Measurements from ENCODE around the gene CDK8. TPM values are rescaled to one million over a fixed set of nuclear protein-coding genes. Genes with fewer than 3 reads are reported as not detected.

CDK8 gene
- total RNA-seq, 4 donors from 2014 or later = 20.3 to 26.3 (median 23.8) TPM

DNA sequence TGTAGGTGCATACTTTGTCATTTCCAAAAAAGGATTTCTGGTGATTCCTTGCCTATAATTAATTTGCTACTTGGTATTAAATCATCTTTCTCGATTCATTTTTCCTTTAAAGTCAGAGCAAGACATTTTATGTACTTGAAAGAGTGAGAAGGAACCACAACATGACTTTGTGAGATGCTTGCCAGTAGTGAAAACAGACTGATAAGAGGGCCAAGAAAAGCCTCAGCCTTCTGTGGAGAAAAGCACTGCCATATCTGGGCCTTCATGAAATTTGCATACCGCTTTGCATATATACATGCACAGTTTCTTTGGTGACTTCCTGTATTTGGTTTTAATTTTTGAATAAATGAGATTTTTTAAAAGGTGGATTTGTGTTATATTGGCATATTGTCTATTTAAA, 128.4 kb downstream of the CDK8 start:
- Histone ChIP-seq H3K27ac (replicated peaks in 1 of 4) (no peak overlapping the region), H3K27me3 (no peaks in the 10 kb centered on the region), H3K4me3 (no peak overlapping the region), H3K36me3 (peaks cover 1 to 24% (median 13%) of the 10 kb centered on the region in 4 donors), H3K4me1 (peaks cover 0 to 13% (median 0%) of the 10 kb centered on the region in 4 donors), H3K9me3 (no peaks in the 10 kb centered on the region)
- TF ChIP-seq POLR2A (IDR thresholded peaks at IDR 0.05; ENCODE audit: low read depth) = no peak
- TF ChIP-seq, protein P1, sequence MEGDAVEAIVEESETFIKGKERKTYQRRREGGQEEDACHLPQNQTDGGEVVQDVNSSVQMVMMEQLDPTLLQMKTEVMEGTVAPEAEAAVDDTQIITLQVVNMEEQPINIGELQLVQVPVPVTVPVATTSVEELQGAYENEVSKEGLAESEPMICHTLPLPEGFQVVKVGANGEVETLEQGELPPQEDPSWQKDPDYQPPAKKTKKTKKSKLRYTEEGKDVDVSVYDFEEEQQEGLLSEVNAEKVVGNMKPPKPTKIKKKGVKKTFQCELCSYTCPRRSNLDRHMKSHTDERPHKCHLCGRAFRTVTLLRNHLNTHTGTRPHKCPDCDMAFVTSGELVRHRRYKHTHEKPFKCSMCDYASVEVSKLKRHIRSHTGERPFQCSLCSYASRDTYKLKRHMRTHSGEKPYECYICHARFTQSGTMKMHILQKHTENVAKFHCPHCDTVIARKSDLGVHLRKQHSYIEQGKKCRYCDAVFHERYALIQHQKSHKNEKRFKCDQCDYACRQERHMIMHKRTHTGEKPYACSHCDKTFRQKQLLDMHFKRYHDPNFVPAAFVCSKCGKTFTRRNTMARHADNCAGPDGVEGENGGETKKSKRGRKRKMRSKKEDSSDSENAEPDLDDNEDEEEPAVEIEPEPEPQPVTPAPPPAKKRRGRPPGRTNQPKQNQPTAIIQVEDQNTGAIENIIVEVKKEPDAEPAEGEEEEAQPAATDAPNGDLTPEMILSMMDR (IDR thresholded peaks at IDR 0.05) = no peak
- no peak for TF ChIP-seq POLR2AphosphoS5 (IDR thresholded peaks at IDR 0.05)
- TF ChIP-seq EP300 (IDR thresholded peaks at IDR 0.05) = no peak
- no peak for DNase-seq (ENCODE audit: extremely low spot score)
- 80% methylated on average over 2 of the region's 2 CpGs for WGBS
- intact Hi-C loops (cut with DNase I) = no loop called here

GRCh38 chr13:26382835-26383234, 128.9 kb downstream of the CDK8 start:
- H3K27ac ChIP-seq (replicated peaks in 1 of 4) = no peak overlapping the region
- intact Hi-C loops (cut with DNase I) = no loop called here
- DNase-seq (ENCODE audit: extremely low spot score) = no peak
- H3K4me1 ChIP-seq = peaks cover 0 to 12% (median 0%) of the 10 kb centered on the region in 4 donors
- 99% methylated on average over 4 of the region's 4 CpGs for WGBS
- no peaks in the 10 kb centered on the region for H3K9me3 ChIP-seq
- peaks cover 4 to 29% (median 15%) of the 10 kb centered on the region in 4 donors for H3K36me3 ChIP-seq
- no peak overlapping the region for H3K4me3 ChIP-seq
- H3K27me3 ChIP-seq = no peaks in the 10 kb centered on the region
- TF ChIP-seq, protein P1 (IDR thresholded peaks at IDR 0.05) = no peak
- TF ChIP-seq POLR2AphosphoS5 (IDR thresholded peaks at IDR 0.05) = no peak
- TF ChIP-seq POLR2A (IDR thresholded peaks at IDR 0.05; ENCODE audit: low read depth) = no peak
- no peak for TF ChIP-seq EP300 (IDR thresholded peaks at IDR 0.05)

DNA sequence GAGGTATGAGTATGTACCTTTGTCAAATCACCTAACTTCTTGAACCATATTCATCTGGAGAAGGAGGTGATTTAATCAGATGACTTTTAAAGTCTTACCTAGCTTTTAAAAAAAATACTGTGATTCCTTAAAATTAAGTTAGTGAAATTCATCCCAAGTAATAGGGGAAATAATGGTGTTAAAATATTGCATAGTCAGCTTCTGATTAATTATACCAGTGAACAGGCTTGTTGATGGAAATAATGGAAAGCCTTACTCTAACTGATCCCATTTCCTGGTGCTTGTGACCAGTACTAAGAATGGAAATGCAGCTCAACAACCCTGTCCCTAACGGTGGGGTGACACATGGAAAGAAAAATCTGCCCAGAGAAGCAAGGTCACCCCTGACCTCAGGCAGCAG, 130.7 kb downstream of the CDK8 start:
- Histone ChIP-seq H3K9me3 (no peaks in the 10 kb centered on the region), H3K27ac (replicated peaks in 1 of 4) (no peak overlapping the region), H3K36me3 (peaks cover 9 to 45% (median 27%) of the 10 kb centered on the region in 4 donors), H3K4me1 (peaks cover 0 to 12% (median 0%) of the 10 kb centered on the region in 4 donors), H3K27me3 (no peaks in the 10 kb centered on the region), H3K4me3 (no peak overlapping the region)
- 78% methylated on average over 1 of the region's 1 CpG for WGBS
- TF ChIP-seq POLR2AphosphoS5 (IDR thresholded peaks at IDR 0.05) = no peak
- TF ChIP-seq POLR2A (IDR thresholded peaks at IDR 0.05; ENCODE audit: low read depth) = no peak
- no peak for TF ChIP-seq EP300 (IDR thresholded peaks at IDR 0.05)
- TF ChIP-seq, protein P1 (IDR thresholded peaks at IDR 0.05) = no peak
- no peak for DNase-seq (ENCODE audit: extremely low spot score)
- intact Hi-C loops (cut with DNase I) = no loop called here

DNA sequence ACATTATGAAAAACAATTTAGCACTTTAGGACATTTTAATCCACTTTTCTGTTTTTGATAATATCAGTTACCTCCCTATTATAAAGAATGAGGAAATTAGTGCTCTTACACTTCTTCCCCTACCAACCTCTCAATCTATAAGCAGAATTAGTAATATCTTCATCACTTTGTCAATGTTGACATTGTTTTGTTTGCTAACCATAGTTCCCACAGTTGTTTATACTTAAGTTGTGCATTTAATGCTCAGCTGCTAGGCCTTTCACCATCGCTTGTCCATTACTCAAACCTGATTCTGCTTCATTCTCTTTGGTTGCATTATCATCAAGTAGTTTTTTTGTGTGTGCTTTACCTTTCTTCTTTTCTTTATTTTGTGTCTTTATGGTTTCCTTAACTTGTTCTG, 132.1 kb downstream of the CDK8 start:
- WGBS = 93% methylated on average over 1 of the region's 1 CpG
- H3K27me3 ChIP-seq = no peaks in the 10 kb centered on the region
- H3K9me3 ChIP-seq = no peaks in the 10 kb centered on the region
- no peak for DNase-seq (ENCODE audit: extremely low spot score)
- H3K36me3 ChIP-seq = peaks cover 13 to 58% (median 31%) of the 10 kb centered on the region in 4 donors
- TF ChIP-seq, protein P1 (IDR thresholded peaks at IDR 0.05) = no peak
- no peak for TF ChIP-seq POLR2A (IDR thresholded peaks at IDR 0.05; ENCODE audit: low read depth)
- TF ChIP-seq EP300 (IDR thresholded peaks at IDR 0.05) = no peak
- TF ChIP-seq POLR2AphosphoS5 (IDR thresholded peaks at IDR 0.05) = no peak
- peaks cover 0 to 12% (median 0%) of the 10 kb centered on the region in 4 donors for H3K4me1 ChIP-seq
- no peak overlapping the region for H3K4me3 ChIP-seq
- no peak overlapping the region for H3K27ac ChIP-seq (replicated peaks in 1 of 4)
- intact Hi-C loops (cut with DNase I) = no loop called here

DNA sequence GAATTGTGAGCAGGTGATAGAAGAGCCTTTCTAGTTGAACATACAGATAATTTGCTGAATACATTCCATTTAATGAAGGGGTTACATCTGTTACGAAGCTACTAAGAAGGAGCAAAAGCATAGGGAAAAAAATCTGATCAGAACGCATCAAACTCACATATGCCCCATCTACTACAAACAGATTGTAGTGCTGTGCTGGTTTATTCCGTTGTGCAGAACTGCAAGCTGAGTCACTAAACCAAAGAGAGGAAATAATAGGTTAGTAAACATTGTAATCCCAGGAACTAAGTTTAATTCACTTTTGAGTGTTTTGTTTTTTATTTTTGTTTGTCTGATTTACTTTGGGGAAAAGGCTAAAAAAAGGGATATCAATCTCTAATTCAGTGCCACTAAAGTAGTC, 136.3 kb downstream of the CDK8 start:
- Histone ChIP-seq H3K4me3 (no peak overlapping the region), H3K36me3 (peaks cover 13 to 55% (median 30%) of the 10 kb centered on the region in 4 donors), H3K9me3 (no peaks in the 10 kb centered on the region), H3K27ac (replicated peaks in 1 of 4) (no peak overlapping the region), H3K27me3 (no peaks in the 10 kb centered on the region), H3K4me1 (no peaks in the 10 kb centered on the region)
- TF ChIP-seq EP300 (IDR thresholded peaks at IDR 0.05) = no peak
- TF ChIP-seq POLR2A (IDR thresholded peaks at IDR 0.05; ENCODE audit: low read depth) = no peak
- TF ChIP-seq POLR2AphosphoS5 (IDR thresholded peaks at IDR 0.05) = no peak
- TF ChIP-seq, protein P1 (IDR thresholded peaks at IDR 0.05) = no peak
- whole genome bisulfite sequencing = 86% methylated on average over 3 of the region's 3 CpGs
- no peak for DNase-seq (ENCODE audit: extremely low spot score)
- intact Hi-C loops (cut with DNase I) = no loop called here

Data from esophagus muscularis mucosa (tissue), 4 donors.